Mesenchymal stem cell (in vitro differentiated cells and primary cell): ENCODE results near the gene WHRN.

Experiments
- DNase-seq: peaks from one replicate; pipeline ENCODE4 v3.0.0-alpha.2; 2013
- H2AFZ ChIP-seq: one replicate; pipeline ENCODE4 v1.6.1; 2013; ENCODE audit warnings: low read depth, mild to moderate bottlenecking, control low read depth, inconsistent platforms, low read length, moderate library complexity
- H2AK5ac ChIP-seq: 2 replicates; pipeline ENCODE4 v1.6.1; 2013; ENCODE audit warnings: low read length, moderate library complexity, mild to moderate bottlenecking, inconsistent platforms; ENCODE audit not compliant: severe bottlenecking
- H2BK120ac ChIP-seq: one replicate; pipeline ENCODE4 v1.6.1; 2013; ENCODE audit warnings: low read depth, mild to moderate bottlenecking, inconsistent platforms, low read length, moderate library complexity
- H2BK12ac ChIP-seq, 2 experiments: one replicate each; pipeline ENCODE4 v1.6.1; 2013; ENCODE audit warnings: inconsistent platforms in 2 of 2, low read length in 2 of 2, mild to moderate bottlenecking in 2 of 2, moderate library complexity in 2 of 2, control low read depth in 1 of 2
- H2BK15ac ChIP-seq: one replicate; pipeline ENCODE4 v1.6.1; 2013; ENCODE audit warnings: mild to moderate bottlenecking, low read depth, inconsistent platforms; ENCODE audit not compliant: poor library complexity, severe bottlenecking
- H2BK5ac ChIP-seq: 2 replicates; pipeline ENCODE4 v1.6.1; 2013; ENCODE audit warnings: low read depth, mild to moderate bottlenecking, low read length, control low read depth, inconsistent platforms; ENCODE audit not compliant: poor library complexity, severe bottlenecking
- H3K14ac ChIP-seq, 2 experiments: one replicate each; pipeline ENCODE4 v1.6.1; 2013; ENCODE audit warnings: inconsistent platforms in 2 of 2, low read length in 2 of 2, control low read depth in 1 of 2, mild to moderate bottlenecking in 1 of 2, moderate library complexity in 1 of 2
- H3K18ac ChIP-seq, 2 experiments: one replicate each; pipeline ENCODE4 v1.6.1; 2013; ENCODE audit warnings: inconsistent platforms in 2 of 2, low read length in 2 of 2, control low read depth in 1 of 2, low read depth in 1 of 2, mild to moderate bottlenecking in 1 of 2
- H3K23ac ChIP-seq, 2 experiments: one replicate each; pipeline ENCODE4 v1.6.1; 2013; ENCODE audit warnings: inconsistent platforms in 2 of 2, low read length in 2 of 2, mild to moderate bottlenecking in 2 of 2, moderate library complexity in 2 of 2, control low read depth in 1 of 2
- H3K27ac ChIP-seq: 2 replicates; pipeline ENCODE4 v1.5.1; 2013; ENCODE audit warnings: mild to moderate bottlenecking, moderate library complexity, low read length, control low read depth, inconsistent platforms; ENCODE audit not compliant: poor library complexity, severe bottlenecking
- H3K27me3 ChIP-seq, 2 experiments: 2 replicates each; pipeline versions ENCODE4 v1.6.1 to v1.7.0; 2013; ENCODE audit warnings: low read length in 2 of 2, mild to moderate bottlenecking in 2 of 2, moderate library complexity in 2 of 2, control low read depth in 1 of 2, inconsistent platforms in 1 of 2; ENCODE audit not compliant: control insufficient read depth in 1 of 2, insufficient read depth in 1 of 2
- H3K36me3 ChIP-seq, 2 experiments: 2 replicates each; pipeline versions ENCODE4 v1.6.1 to v1.7.0; 2013; ENCODE audit warnings: low read length in 2 of 2, control low read depth in 1 of 2, inconsistent platforms in 1 of 2, low read depth in 1 of 2, mild to moderate bottlenecking in 1 of 2; ENCODE audit not compliant: insufficient read depth in 2 of 2, control insufficient read depth in 1 of 2
- H3K4ac ChIP-seq, 2 experiments: one replicate each; pipeline ENCODE4 v1.6.1; 2013; ENCODE audit warnings: inconsistent platforms in 2 of 2, low read length in 2 of 2, mild to moderate bottlenecking in 2 of 2, moderate library complexity in 2 of 2, control low read depth in 1 of 2, low read depth in 1 of 2
- H3K4me1 ChIP-seq: 2 replicates; pipeline ENCODE4 v1.6.1; 2013; ENCODE audit warnings: low read depth, low read length, control low read depth; ENCODE audit not compliant: control insufficient read depth, insufficient read depth
- H3K4me2 ChIP-seq: 2 replicates; pipeline ENCODE4 v1.6.1; 2013; ENCODE audit warnings: low read length, mild to moderate bottlenecking, inconsistent platforms; ENCODE audit not compliant: poor library complexity, severe bottlenecking
- H3K4me3 ChIP-seq, 2 experiments: 2 replicates each; pipeline versions ENCODE4 v1.5.1 to v1.7.0; 2013; ENCODE audit warnings: low read length in 2 of 2, mild to moderate bottlenecking in 2 of 2, control low read depth in 1 of 2, low read depth in 1 of 2; ENCODE audit not compliant: insufficient read depth in 1 of 2
- H3K79me1 ChIP-seq: replicated peaks from 2 replicates; pipeline ENCODE4 v1.6.1; 2013; ENCODE audit warnings: mild to moderate bottlenecking, control low read depth, low read length, inconsistent platforms; ENCODE audit not compliant: poor library complexity, severe bottlenecking
- H3K9ac ChIP-seq: 2 replicates; pipeline ENCODE4 v1.7.0; 2013; ENCODE audit warnings: mild to moderate bottlenecking, low read length, moderate library complexity
- H3K9me3 ChIP-seq: 2 replicates; pipeline ENCODE4 v1.7.0; 2013; ENCODE audit warnings: mild to moderate bottlenecking, low read length; ENCODE audit not compliant: control insufficient read depth
- H4K8ac ChIP-seq: one replicate; pipeline ENCODE4 v1.6.1; 2013; ENCODE audit warnings: inconsistent platforms, mild to moderate bottlenecking, low read length, moderate library complexity
- H4K91ac ChIP-seq: one replicate; pipeline ENCODE4 v1.6.1; 2013; ENCODE audit warnings: mild to moderate bottlenecking, low read length, inconsistent platforms
- WGBS: methylation state at CpG from one replicate; pipeline ENCODE4 v1.1.7; 2013; ENCODE audit warnings: mixed read lengths; 5-methylcytosine and 5-hydroxymethylcytosine counted together

WHRN gene

GRCh38 chr9:114472765-114473446, 32.4 kb downstream of the WHRN start:
- H3K4me1 ChIP-seq = peaks cover 12% of the 10 kb centered on the region
- no peaks in the 10 kb centered on the region for H3K79me1 ChIP-seq
- H2AK5ac ChIP-seq = no peak overlapping the region
- H2BK120ac ChIP-seq = no peak overlapping the region
- H3K36me3 ChIP-seq = peaks cover 0 to 33% of the 10 kb centered on the region in 2 experiments
- no peak overlapping the region for H2AFZ ChIP-seq
- H3K27ac ChIP-seq = no peak overlapping the region
- no peak overlapping the region for H3K4me3 ChIP-seq
- H4K91ac ChIP-seq = no peak overlapping the region
- WGBS = 66% methylated on average over 12 of the region's 12 CpGs
- no peaks in the 10 kb centered on the region for H3K9me3 ChIP-seq
- H2BK15ac ChIP-seq = no peak overlapping the region
- peak overlapping the region in 1 of 2 experiments; percentile 78 for H3K14ac ChIP-seq
- no peak overlapping the region for H3K4ac ChIP-seq
- peak overlapping the region; percentile 19 for H4K8ac ChIP-seq
- no peak overlapping the region for H2BK12ac ChIP-seq
- H3K4me2 ChIP-seq = no peak overlapping the region
- H3K9ac ChIP-seq = no peak overlapping the region
- H3K23ac ChIP-seq = no peak overlapping the region
- peak; percentile 61 for DNase-seq
- no peak overlapping the region for H3K18ac ChIP-seq
- H3K27me3 ChIP-seq = no peaks in the 10 kb centered on the region
- H2BK5ac ChIP-seq = no peak overlapping the region

GRCh38 chr9:114471157-114471556, 34.1 kb downstream of the WHRN start:
- H3K14ac ChIP-seq = no peak overlapping the region
- no peak for DNase-seq
- H3K9ac ChIP-seq = no peak overlapping the region
- no peak overlapping the region for H2BK120ac ChIP-seq
- H4K8ac ChIP-seq = no peak overlapping the region
- H2BK12ac ChIP-seq = no peak overlapping the region
- H3K4me2 ChIP-seq = no peak overlapping the region
- no peaks in the 10 kb centered on the region for H3K27me3 ChIP-seq
- peaks cover 3% of the 10 kb centered on the region for H3K79me1 ChIP-seq
- no peak overlapping the region for H3K18ac ChIP-seq
- H2AFZ ChIP-seq = no peak overlapping the region
- H4K91ac ChIP-seq = no peak overlapping the region
- no peak overlapping the region for H2BK15ac ChIP-seq
- H2BK5ac ChIP-seq = no peak overlapping the region
- WGBS = 92% methylated on average over 4 of the region's 4 CpGs
- H2AK5ac ChIP-seq = no peak overlapping the region
- H3K36me3 ChIP-seq = peaks cover 0 to 22% of the 10 kb centered on the region in 2 experiments
- H3K27ac ChIP-seq = no peak overlapping the region
- no peak overlapping the region for H3K4me3 ChIP-seq
- no peak overlapping the region for H3K23ac ChIP-seq
- peaks cover 6% of the 10 kb centered on the region for H3K4me1 ChIP-seq
- H3K9me3 ChIP-seq = no peaks in the 10 kb centered on the region
- no peak overlapping the region for H3K4ac ChIP-seq

GRCh38 chr9:114470581-114470980, 34.7 kb downstream of the WHRN start:
- Histone ChIP-seq H3K27ac (no peak overlapping the region), H3K4ac (no peak overlapping the region), H3K4me3 (no peak overlapping the region), H3K79me1 (peaks cover 3% of the 10 kb centered on the region), H3K18ac (no peak overlapping the region), H3K36me3 (peaks cover 0 to 24% of the 10 kb centered on the region in 2 experiments), H3K9ac (no peak overlapping the region), H3K4me2 (no peak overlapping the region), H3K14ac (no peak overlapping the region), H2BK15ac (no peak overlapping the region), H2AFZ (no peak overlapping the region), H2BK120ac (no peak overlapping the region), H3K9me3 (no peaks in the 10 kb centered on the region), H3K4me1 (peaks cover 6% of the 10 kb centered on the region), H4K8ac (no peak overlapping the region), H3K23ac (no peak overlapping the region), H2BK5ac (no peak overlapping the region), H3K27me3 (no peaks in the 10 kb centered on the region), H2AK5ac (no peak overlapping the region), H2BK12ac (no peak overlapping the region), H4K91ac (no peak overlapping the region)
- 87% methylated on average over 6 of the region's 6 CpGs for WGBS
- no peak for DNase-seq

- Histone ChIP-seq H3K23ac (no peak overlapping the region), H2BK5ac (no peak overlapping the region), H2AK5ac (no peak overlapping the region), H3K27me3 (no peaks in the 10 kb centered on the region), H4K91ac (no peak overlapping the region), H3K18ac (no peak overlapping the region), H3K4ac (no peak overlapping the region), H3K4me1 (peaks cover 6% of the 10 kb centered on the region), H4K8ac (no peak overlapping the region), H3K4me3 (no peak overlapping the region), H3K36me3 (peaks cover 0 to 28% of the 10 kb centered on the region in 2 experiments), H2BK15ac (no peak overlapping the region), H3K4me2 (no peak overlapping the region), H3K79me1 (peaks cover 3% of the 10 kb centered on the region), H3K14ac (no peak overlapping the region), H2BK120ac (no peak overlapping the region), H3K9ac (no peak overlapping the region), H3K27ac (no peak overlapping the region), H2AFZ (no peak overlapping the region), H2BK12ac (no peak overlapping the region), H3K9me3 (no peaks in the 10 kb centered on the region)
- DNase-seq = no peak
- WGBS = 89% methylated on average over 6 of the region's 6 CpGs
These were observed 35.2 kb downstream of the WHRN start for GRCh38 chr9:114470121-114470520.
